ENCODE measurements around the gene NEK6.

The NEK6 gene

GRCh38 chr9:124335320-124335707 is 77.6 kb downstream of the NEK6 start:
- DNase-seq (ENCODE audit: extremely low read depth in 1 of 2, low read depth in 1 of 2), result no peak

GRCh38 chr9:124337562-124337961 is 79.8 kb downstream of the NEK6 start:
- DNase-seq (ENCODE audit: extremely low read depth in 1 of 2, low read depth in 1 of 2), result no peak

- no peak for DNase-seq (ENCODE audit: extremely low read depth in 1 of 2, low read depth in 1 of 2)
Observed at GRCh38 chr9:124339603-124340146, 81.9 kb downstream of the NEK6 start.

- no peak for DNase-seq (ENCODE audit: extremely low read depth in 1 of 2, low read depth in 1 of 2)
Observed at GRCh38 chr9:124340219-124341069, 82.7 kb downstream of the NEK6 start.

- DNase-seq (ENCODE audit: extremely low read depth in 1 of 2, low read depth in 1 of 2), result no peak
Observed at GRCh38 chr9:124341455-124342170, 83.9 kb downstream of the NEK6 start.

- DNase-seq (ENCODE audit: extremely low read depth in 1 of 2, low read depth in 1 of 2), result no peak
Observed at GRCh38 chr9:124342402-124342775, 84.6 kb downstream of the NEK6 start.

GRCh38 chr9:124342776-124343485 is 85.2 kb downstream of the NEK6 start:
- no peak for DNase-seq (ENCODE audit: extremely low read depth in 1 of 2, low read depth in 1 of 2)

- no peak for DNase-seq (ENCODE audit: extremely low read depth in 1 of 2, low read depth in 1 of 2)
Observed at GRCh38 chr9:124343533-124344290, 86.0 kb downstream of the NEK6 start.

- no peak for DNase-seq (ENCODE audit: extremely low read depth in 1 of 2, low read depth in 1 of 2)
Observed at GRCh38 chr9:124344291-124345050, 86.7 kb downstream of the NEK6 start.

GRCh38 chr9:124345063-124345462 is 87.3 kb downstream of the NEK6 start:
- no peak for DNase-seq (ENCODE audit: extremely low read depth in 1 of 2, low read depth in 1 of 2)

- no peak for DNase-seq (ENCODE audit: extremely low read depth in 1 of 2, low read depth in 1 of 2)
Observed at GRCh38 chr9:124345751-124346281, 88.1 kb downstream of the NEK6 start.

- no peak for DNase-seq (ENCODE audit: extremely low read depth in 1 of 2, low read depth in 1 of 2)
Observed at GRCh38 chr9:124346347-124347163, 88.8 kb downstream of the NEK6 start.

GRCh38 chr9:124347206-124347967 is 89.6 kb downstream of the NEK6 start:
- no peak for DNase-seq (ENCODE audit: extremely low read depth in 1 of 2, low read depth in 1 of 2)

- DNase-seq (ENCODE audit: extremely low read depth in 1 of 2, low read depth in 1 of 2), result no peak
Observed at GRCh38 chr9:124347968-124348358, 90.2 kb downstream of the NEK6 start.

- DNase-seq (ENCODE audit: extremely low read depth in 1 of 2, low read depth in 1 of 2), result no peak
Observed at GRCh38 chr9:124348363-124348762, 90.6 kb downstream of the NEK6 start.

- DNase-seq (ENCODE audit: extremely low read depth in 1 of 2, low read depth in 1 of 2), result no peak
Observed at GRCh38 chr9:124348831-124349230, 91.1 kb downstream of the NEK6 start.

GRCh38 chr9:124349267-124349666 is 91.5 kb downstream of the NEK6 start:
- no peak for DNase-seq (ENCODE audit: extremely low read depth in 1 of 2, low read depth in 1 of 2)
